Vagina (tissue), 2 donors: ENCODE measurements around the gene MSI2. TPM values are rescaled to one million over a fixed set of nuclear protein-coding genes. Genes with fewer than 3 reads are reported as not detected.

Experiments used
- DNase-seq, 2 donors: peaks; one replicate each; pipeline ENCODE4 v3.0.0-alpha.2; 2017; ENCODE audit errors: extremely low spot score in 2 of 2
- H3K27ac ChIP-seq: fragments of 200-600 bp; sonication (generic); one replicate; pipeline ENCODE4 v1.5.1; 2019
- H3K27me3 ChIP-seq: fragments of 200-600 bp; sonication (generic); one replicate; pipeline ENCODE4 v1.5.1; 2019
- H3K36me3 ChIP-seq, 2 donors: fragments of 200-600 bp; sonication (generic); one replicate each; pipeline ENCODE4 v1.5.1; 2017 to 2019
- H3K4me1 ChIP-seq: fragments of 200-600 bp; sonication (generic); one replicate; pipeline ENCODE4 v1.5.1; 2019
- H3K4me3 ChIP-seq, 2 donors: fragments of 200-600 bp; sonication (generic); 1 replicate in 1 of 2; 2 replicates in 1 of 2; pipeline ENCODE4 v1.5.1; 2016 to 2019
- H3K9me3 ChIP-seq: fragments of 200-600 bp; sonication (generic); one replicate; pipeline ENCODE4 v1.5.1; 2019
- POLR2A ChIP-seq, 2 donors: fragments of 450-650 bp; IDR thresholded peaks; one replicate each; pipeline ENCODE4 v1.6.1; 2017; ENCODE audit warnings: antibody characterized with exemption in 2 of 2, mild to moderate bottlenecking in 2 of 2, moderate library complexity in 2 of 2
- POLR2AphosphoS5 ChIP-seq, 2 donors: sonication (generic); formaldehyde crosslinking; IDR thresholded peaks; one replicate each; pipeline ENCODE4 v1.9.0; 2017; ENCODE audit warnings: antibody characterized with exemption in 2 of 2, mild to moderate bottlenecking in 2 of 2, low read depth in 1 of 2; ENCODE audit not compliant: insufficient read depth in 1 of 2
- intact Hi-C: fragments of 100-400 bp; cut with DNase I; formaldehyde crosslinking; loops from one replicate; pipeline ENCODE4 v1.15.1; 2023
- total RNA-seq: library from RNA; depleted of rRNA; stranded (reverse); fragments of >200 nt; gene quantifications from one replicate; pipeline ENCODE4 v1.2.3, GENCODE V29; 2016
- TF ChIP-seq, protein P1 (sequence below), 3 experiments: fragments of 450-650 bp in 2 of 3; fragments of 200-600 bp in 1 of 3; sonication (generic) in 1 of 3; IDR thresholded peaks; one replicate each; pipeline ENCODE4 v1.5.1; 2017 to 2019; ENCODE audit warnings: antibody characterized with exemption in 3 of 3, mild to moderate bottlenecking in 2 of 3, moderate library complexity in 2 of 3

Gene MSI2
- total RNA-seq, 1 donor from 2014 or later, result 27.3 TPM

GRCh38 chr17:57527221-57528057 is 271.1 kb downstream of the MSI2 start:
- no peak for DNase-seq
- TF ChIP-seq POLR2AphosphoS5 (IDR thresholded peaks at IDR 0.05; ENCODE audit: insufficient read depth in 1 of 2, low read depth in 1 of 2) (no peak), POLR2A (IDR thresholded peaks at IDR 0.05) (no peak)
- TF ChIP-seq, protein P1, sequence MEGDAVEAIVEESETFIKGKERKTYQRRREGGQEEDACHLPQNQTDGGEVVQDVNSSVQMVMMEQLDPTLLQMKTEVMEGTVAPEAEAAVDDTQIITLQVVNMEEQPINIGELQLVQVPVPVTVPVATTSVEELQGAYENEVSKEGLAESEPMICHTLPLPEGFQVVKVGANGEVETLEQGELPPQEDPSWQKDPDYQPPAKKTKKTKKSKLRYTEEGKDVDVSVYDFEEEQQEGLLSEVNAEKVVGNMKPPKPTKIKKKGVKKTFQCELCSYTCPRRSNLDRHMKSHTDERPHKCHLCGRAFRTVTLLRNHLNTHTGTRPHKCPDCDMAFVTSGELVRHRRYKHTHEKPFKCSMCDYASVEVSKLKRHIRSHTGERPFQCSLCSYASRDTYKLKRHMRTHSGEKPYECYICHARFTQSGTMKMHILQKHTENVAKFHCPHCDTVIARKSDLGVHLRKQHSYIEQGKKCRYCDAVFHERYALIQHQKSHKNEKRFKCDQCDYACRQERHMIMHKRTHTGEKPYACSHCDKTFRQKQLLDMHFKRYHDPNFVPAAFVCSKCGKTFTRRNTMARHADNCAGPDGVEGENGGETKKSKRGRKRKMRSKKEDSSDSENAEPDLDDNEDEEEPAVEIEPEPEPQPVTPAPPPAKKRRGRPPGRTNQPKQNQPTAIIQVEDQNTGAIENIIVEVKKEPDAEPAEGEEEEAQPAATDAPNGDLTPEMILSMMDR (IDR thresholded peaks at IDR 0.05), result no peak
- intact Hi-C loops, result no loop called here
- Histone ChIP-seq H3K9me3 (no peaks in the 10 kb centered on the region), H3K36me3 (no peaks in the 10 kb centered on the region), H3K4me1 (peaks cover 6% of the 10 kb centered on the region), H3K27me3 (no peaks in the 10 kb centered on the region), H3K27ac (no peak overlapping the region), H3K4me3 (no peak overlapping the region)

- DNase-seq, result no peak
- H3K4me1 ChIP-seq, result peaks cover 6% of the 10 kb centered on the region
- intact Hi-C loops, result no loop called here
- no peak overlapping the region for H3K4me3 ChIP-seq
- H3K27me3 ChIP-seq, result no peaks in the 10 kb centered on the region
- H3K27ac ChIP-seq, result no peak overlapping the region
- no peaks in the 10 kb centered on the region for H3K9me3 ChIP-seq
- TF ChIP-seq POLR2A (IDR thresholded peaks at IDR 0.05) (no peak), POLR2AphosphoS5 (IDR thresholded peaks at IDR 0.05; ENCODE audit: insufficient read depth in 1 of 2, low read depth in 1 of 2) (no peak)
- TF ChIP-seq, protein P1 (IDR thresholded peaks at IDR 0.05), result no peak
- no peaks in the 10 kb centered on the region for H3K36me3 ChIP-seq
Observed at GRCh38 chr17:57528058-57528451, 271.7 kb downstream of the MSI2 start.

GRCh38 chr17:57530026-57530425 is 273.7 kb downstream of the MSI2 start:
- peaks cover 9% of the 10 kb centered on the region for H3K4me1 ChIP-seq
- no peak overlapping the region for H3K27ac ChIP-seq
- DNase-seq, result no peak
- TF ChIP-seq, protein P1 (IDR thresholded peaks at IDR 0.05), result no peak
- TF ChIP-seq POLR2AphosphoS5 (IDR thresholded peaks at IDR 0.05; ENCODE audit: insufficient read depth in 1 of 2, low read depth in 1 of 2), result no peak
- TF ChIP-seq POLR2A (IDR thresholded peaks at IDR 0.05), result no peak
- H3K27me3 ChIP-seq, result no peaks in the 10 kb centered on the region
- H3K36me3 ChIP-seq, result no peaks in the 10 kb centered on the region
- no peak overlapping the region for H3K4me3 ChIP-seq
- intact Hi-C loops, result loop anchor here (10.0 kb wide), 1 partner anchor 415 kb away; no protein-coding TSS in a partner anchor
- H3K9me3 ChIP-seq, result no peaks in the 10 kb centered on the region

DNA sequence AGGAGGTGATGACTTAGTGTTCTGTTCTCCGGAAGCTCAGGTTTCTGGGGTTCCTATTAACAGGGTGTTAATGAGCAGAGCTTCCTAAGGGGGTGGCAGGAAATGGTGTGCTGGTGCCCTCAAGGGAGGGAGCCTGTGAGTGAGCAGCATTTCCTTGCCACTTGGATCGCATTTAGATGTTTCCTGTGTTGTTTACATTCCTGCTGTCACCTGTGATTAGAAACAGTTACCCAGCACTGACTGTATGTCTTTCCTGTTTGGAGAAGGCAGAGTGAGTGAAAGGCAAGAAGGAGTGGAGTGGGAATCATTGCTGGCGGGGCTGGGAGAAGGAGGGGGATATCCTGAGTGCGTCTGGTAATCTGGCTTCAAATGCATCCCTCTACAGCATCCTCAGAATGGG is 274.2 kb downstream of the MSI2 start:
- no peak overlapping the region for H3K27ac ChIP-seq

More for the DNA sequence above, 274.2 kb downstream of the MSI2 start:
- Histone ChIP-seq H3K27me3 (no peaks in the 10 kb centered on the region), H3K4me1 (peaks cover 14% of the 10 kb centered on the region), H3K9me3 (no peaks in the 10 kb centered on the region), H3K36me3 (no peaks in the 10 kb centered on the region), H3K4me3 (no peak overlapping the region)
- no peak for DNase-seq
- intact Hi-C loops, result loop anchor here (10.0 kb wide), 1 partner anchor 416 kb away; no protein-coding TSS in a partner anchor
- TF ChIP-seq POLR2A (IDR thresholded peaks at IDR 0.05) (no peak), POLR2AphosphoS5 (IDR thresholded peaks at IDR 0.05; ENCODE audit: insufficient read depth in 1 of 2, low read depth in 1 of 2) (no peak)
- TF ChIP-seq, protein P1 (IDR thresholded peaks at IDR 0.05), result no peak
